GM19452 (cell line): ENCODE data around the gene RAB8B.

Experiments
- ATAC-seq: cut with Tn5 transposase; IDR thresholded peaks from one replicate; pipeline ENCODE4 v1.9.1; 2021; ENCODE audit not compliant: unreplicated experiment

Gene RAB8B

GRCh38 chr15:63305260-63305659 is 115.9 kb downstream of the RAB8B start:
- ATAC-seq = no peak

GRCh38 chr15:63306492-63307073 is 117.2 kb downstream of the RAB8B start:
- ATAC-seq = no peak

- no peak for ATAC-seq
Measured at GRCh38 chr15:63308491-63308890, 119.1 kb downstream of the RAB8B start.

GRCh38 chr15:63308947-63309346 is 119.5 kb downstream of the RAB8B start:
- ATAC-seq = no peak

GRCh38 chr15:63310646-63311045 is 121.2 kb downstream of the RAB8B start:
- no peak for ATAC-seq

GRCh38 chr15:63312286-63312685 is 122.9 kb downstream of the RAB8B start:
- no peak for ATAC-seq

GRCh38 chr15:63313825-63314224 is 124.4 kb downstream of the RAB8B start:
- no peak for ATAC-seq

GRCh38 chr15:63314409-63314808 is 125.0 kb downstream of the RAB8B start:
- ATAC-seq = no peak
